GM12878 (cell line): ENCODE measurements around the gene GSS. TPM values are rescaled to one million over a fixed set of nuclear protein-coding genes. Genes with fewer than 3 reads are reported as not detected.

Source experiments
- ATAC-seq: fragments of 200-7000 bp; cut with Tn5 transposase; 3 replicates; pipeline ENCODE4 v1.9.1; 2020; ENCODE audit warnings: mild to moderate bottlenecking, moderate library complexity
- BruUV-seq: library from RNA; stranded (reverse); fragments of 400-500 nt; replicated peaks from 2 replicates; lab custom pipeline; 2021; lab: Mats Ljungman, UMichigan
- CTCF ChIA-PET: fragments of 300-600 bp; sonication (Branson Sonifier 250); formaldehyde crosslinking; extraction: SDS; loops from one replicate; lab custom pipeline; 2021; ENCODE audit warnings: inconsistent platforms; lab: Yijun Ruan, JAX
- POLR2A ChIA-PET: fragments of 350-600 bp; formaldehyde crosslinking; extraction: SDS; loops from one replicate; lab custom pipeline; 2021; ENCODE audit warnings: inconsistent platforms; lab: Charles Lee
- RAD21 ChIA-PET: fragments of 300-600 bp; sonication (Branson Sonifier 250); formaldehyde crosslinking; loops from one replicate; lab custom pipeline; 2023; ENCODE audit warnings: antibody characterized with exemption; ENCODE audit not compliant: unreplicated experiment; lab: Charles Lee
- SMC1A ChIA-PET: fragments of 300-600 bp; sonication (Branson Sonifier 250); formaldehyde crosslinking; loops from one replicate; lab custom pipeline; 2023; ENCODE audit not compliant: unreplicated experiment, uncharacterized antibody; lab: Charles Lee
- DNase-seq: peaks from one replicate; pipeline ENCODE4 v3.0.0-alpha.2; 2011; ENCODE audit warnings: low read depth, low spot score
- FAIRE-seq: peaks from 3 replicates; lab custom pipeline; 2011; peaks lifted over from hg19 to GRCh38; lab: Jason Lieb, UNC
- H2AFZ ChIP-seq: 2 replicates; pipeline ENCODE4 v1.6.0; 2011; ENCODE audit warnings: low read depth, low read length, control low read depth; ENCODE audit not compliant: control insufficient read depth
- H3K27ac ChIP-seq: 2 replicates; pipeline ENCODE4 v1.5.1; 2011; ENCODE audit warnings: control low read depth; ENCODE audit not compliant: control insufficient read depth, insufficient read depth
- H3K27me3 ChIP-seq, 2 experiments: replicated peaks in 1 of 2; 2 replicates each; pipeline versions ENCODE4 v1.6.0 to v1.6.1; 2011; ENCODE audit warnings: low read length in 1 of 2; ENCODE audit not compliant: control insufficient read depth in 2 of 2, insufficient read depth in 2 of 2
- H3K36me3 ChIP-seq, 2 experiments: 2 replicates each; pipeline ENCODE4 v1.5.1; 2011; ENCODE audit warnings: low read length in 1 of 2; ENCODE audit not compliant: control insufficient read depth in 2 of 2, insufficient read depth in 2 of 2
- H3K4me1 ChIP-seq: 2 replicates; pipeline ENCODE4 v1.6.1; 2011; ENCODE audit warnings: mild to moderate bottlenecking, low read length, moderate library complexity, mixed read lengths; ENCODE audit not compliant: control insufficient read depth, insufficient read depth
- H3K4me2 ChIP-seq: 2 replicates; pipeline ENCODE4 v1.6.0; 2011; ENCODE audit warnings: control low read depth; ENCODE audit not compliant: control insufficient read depth, insufficient read depth
- H3K4me3 ChIP-seq: fragments of 200-600 bp; sonication (generic); 2 replicates; pipeline ENCODE4 v1.5.1; 2016
- H3K79me2 ChIP-seq: 2 replicates; pipeline ENCODE4 v1.6.0; 2011; ENCODE audit warnings: low read length; ENCODE audit not compliant: control insufficient read depth, insufficient read depth
- H3K9ac ChIP-seq: 2 replicates; pipeline ENCODE4 v1.8.0; 2011; ENCODE audit warnings: low read length, control low read depth, mixed read lengths; ENCODE audit not compliant: control insufficient read depth, insufficient read depth
- H3K9me3 ChIP-seq: replicated peaks from 3 replicates; pipeline ENCODE4 v1.5.1; 2011; ENCODE audit warnings: mild to moderate bottlenecking, low read length; ENCODE audit not compliant: control insufficient read depth, insufficient read depth
- H4K20me1 ChIP-seq: 2 replicates; pipeline ENCODE4 v1.6.0; 2011; ENCODE audit not compliant: control insufficient read depth, insufficient read depth
- FOXK2 ChIP-seq: fragments of 450-650 bp; IDR thresholded peaks from 2 replicates; pipeline ENCODE4 v1.6.1; 2017; ENCODE audit warnings: mild to moderate bottlenecking, moderate library complexity
- FOXM1 ChIP-seq: IDR thresholded peaks from 2 replicates; pipeline ENCODE4 v1.6.1; 2012; ENCODE audit warnings: low read depth, mild to moderate bottlenecking, inconsistent platforms, low read length, moderate library complexity
- HDGF ChIP-seq: fragments of 450-650 bp; IDR thresholded peaks from 2 replicates; pipeline ENCODE4 v1.6.1; 2016; ENCODE audit warnings: antibody characterized with exemption
- JUNB ChIP-seq: IDR thresholded peaks from 2 replicates; pipeline ENCODE4 v1.6.1; 2016; ENCODE audit warnings: antibody characterized with exemption, mild to moderate bottlenecking
- MEF2A ChIP-seq: IDR thresholded peaks from 2 replicates; pipeline ENCODE4 v1.6.1; 2011; ENCODE audit warnings: low read depth, mild to moderate bottlenecking, low read length, moderate library complexity; ENCODE audit not compliant: insufficient read depth
- PKNOX1 ChIP-seq: fragments of 450-650 bp; IDR thresholded peaks from 2 replicates; pipeline ENCODE4 v1.6.1; 2016; ENCODE audit warnings: mild to moderate bottlenecking
- RAD21 ChIP-seq: IDR thresholded peaks from 2 replicates; pipeline ENCODE4 v1.6.1; 2011; ENCODE audit warnings: mild to moderate bottlenecking, low read depth, low read length, moderate library complexity; ENCODE audit not compliant: insufficient read depth
- RAD51 ChIP-seq: fragments of 450-650 bp; IDR thresholded peaks from 2 replicates; pipeline ENCODE4 v1.6.1; 2016; ENCODE audit warnings: moderate library complexity, mild to moderate bottlenecking, inconsistent platforms
- SMARCA5 ChIP-seq: fragments of 450-650 bp; IDR thresholded peaks from 2 replicates; pipeline ENCODE4 v1.6.1; 2017; ENCODE audit warnings: mild to moderate bottlenecking
- SRF ChIP-seq, 2 experiments: IDR thresholded peaks; 2 replicates each; pipeline ENCODE4 v1.6.1; 2011; ENCODE audit warnings: low read depth in 2 of 2, low read length in 2 of 2, mild to moderate bottlenecking in 1 of 2, moderate library complexity in 1 of 2
- TBL1XR1 ChIP-seq: IDR thresholded peaks from 2 replicates; pipeline ENCODE4 v1.6.1; 2012; ENCODE audit warnings: low read depth, low read length, improper control_type of control experiment
- WGBS: methylation state at CpG from one replicate; pipeline ENCODE4 v1.1.6; 2016; ENCODE audit warnings: low lambda C conversion rate; ENCODE audit not compliant: insufficient replicate concordance, insufficient coverage; ENCODE audit errors: missing lambda C conversion rate; 5-methylcytosine and 5-hydroxymethylcytosine counted together
- in situ Hi-C: fragments of 300-500 bp; cut with MboI; formaldehyde crosslinking; loops from 9 replicates; pipeline ENCODE4 v1.14.3; 2018; ENCODE audit warnings: mixed read lengths
- intact Hi-C: fragments of 100-400 bp; cut with micrococcal nuclease; formaldehyde crosslinking; loops from one replicate; pipeline ENCODE4 v1.14.2; 2022; ENCODE audit not compliant: unreplicated experiment
- polyA plus RNA-seq, 11 experiments: library from polyadenylated mRNA; depleted of rRNA in 4 of 11; unstranded in 6 of 11; stranded (reverse) in 5 of 11; fragments of >200 nt; fragmentation: Nextera tagmentation in 4 of 11; fragmentation: Illumina TruSeq in 1 of 11; extraction: Ambion mirVana in 4 of 11; extraction: Trizol in 1 of 11; gene quantifications; 1 replicate in 1 of 11; 2 replicates in 10 of 11; pipeline versions ENCODE4 v1.2.1 to v1.2.3, GENCODE V29; 2011 to 2016; ENCODE audit warnings: inconsistent platforms in 2 of 11, missing spikeins in 2 of 11, low read depth in 1 of 11
- total RNA-seq, 4 experiments: library from RNA; depleted of rRNA in 3 of 4; stranded (reverse); fragments of >200 nt in 3 of 4; fragmentation: Illumina TruSeq in 1 of 4; extraction: Trizol in 1 of 4; gene quantifications; 2 replicates each; pipeline versions ENCODE4 v1.2.1 to v1.2.3, GENCODE V29; 2013 to 2021
- TF ChIP-seq, protein P1 (sequence below): IDR thresholded peaks from 2 replicates; pipeline ENCODE4 v1.6.1; 2011; ENCODE audit warnings: low read depth, low read length, improper control_type of control experiment, borderline replicate concordance
- TF ChIP-seq, protein P2 (sequence below): fragments of 450-650 bp; formaldehyde crosslinking; IDR thresholded peaks from 2 replicates; pipeline ENCODE4 v1.4.0; 2020; ENCODE audit warnings: mild to moderate bottlenecking, moderate library complexity
- TF ChIP-seq, protein P3 (sequence below): IDR thresholded peaks from 2 replicates; pipeline ENCODE4 v1.6.1; 2012; ENCODE audit warnings: improper control_type of control experiment, low read depth, low read length; ENCODE audit not compliant: insufficient replicate concordance

The GSS gene
- total and polyA plus RNA-seq, 10 of the 15 experiments (the other 5 are each of a cell fraction or from before 2014, with no cell fraction given): 12.7 to 120 (median 67.4) TPM

DNA sequence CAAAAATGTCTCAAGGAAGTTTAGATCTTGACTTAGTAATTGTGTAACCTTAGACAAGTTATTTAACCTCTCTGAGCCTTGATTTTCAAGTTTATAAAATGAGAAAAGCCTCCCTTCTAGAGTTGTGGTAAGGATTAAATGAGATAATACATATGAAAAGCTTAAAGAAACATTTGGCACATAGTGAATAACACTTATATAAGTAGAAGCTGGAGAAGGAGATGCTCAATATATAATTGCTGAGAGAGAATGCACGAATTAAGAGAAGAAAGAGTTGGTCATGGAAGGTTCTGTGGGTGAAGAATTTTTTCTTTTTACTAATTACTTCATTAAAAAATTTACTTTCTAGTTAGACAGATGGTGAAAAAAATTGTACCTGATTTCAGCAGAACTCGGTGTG lies 73.9 kb downstream of the GSS start:
- H3K79me2 ChIP-seq: no peaks in the 10 kb centered on the region
- H3K9ac ChIP-seq: no peak overlapping the region
- H4K20me1 ChIP-seq: no peaks in the 10 kb centered on the region
- no peak overlapping the region for H3K4me3 ChIP-seq
- intact Hi-C loops (no loop called here), in situ Hi-C loops (no loop called here)
- no peaks in the 10 kb centered on the region for H3K9me3 ChIP-seq
- RAD21 ChIA-PET: no interaction called here
- POLR2A ChIA-PET: interaction anchor here (1.2 kb wide), 1 partner anchor 19 kb away, joined by 3 read pairs; no protein-coding TSS in a partner anchor
- H3K27me3 ChIP-seq: no peaks in the 10 kb centered on the region; a peak in 1 of 4 replicates
- CTCF ChIA-PET: no interaction called here
- peaks cover 10% of the 10 kb centered on the region; the same call in 1 of the 2 replicates for H3K4me1 ChIP-seq
- no peaks in the 10 kb centered on the region for H3K36me3 ChIP-seq
- FAIRE-seq (no peak), DNase-seq (no peak), ATAC-seq (no peak)
- no TSS peak for BruUV-seq
- H2AFZ ChIP-seq: no peak overlapping the region
- no peak overlapping the region for H3K27ac ChIP-seq
- 10% methylated on average over 2 of the region's 2 CpGs for WGBS
- SMC1A ChIA-PET: interaction anchor here (0.9 kb wide), 1 partner anchor 22 kb away, joined by 3 read pairs; no protein-coding TSS in a partner anchor
- no peak overlapping the region for H3K4me2 ChIP-seq
- TF ChIP-seq HDGF: no peak
- no peak for TF ChIP-seq RAD21
- no peak for TF ChIP-seq SRF (IDR thresholded peaks at IDR 0.05; ENCODE audit: low read depth in 2 of 2, low read length in 2 of 2)
- TF ChIP-seq JUNB: no peak
- TF ChIP-seq RAD51: no peak
- TF ChIP-seq SMARCA5: no peak
- TF ChIP-seq PKNOX1: no peak
- TF ChIP-seq, protein P1, sequence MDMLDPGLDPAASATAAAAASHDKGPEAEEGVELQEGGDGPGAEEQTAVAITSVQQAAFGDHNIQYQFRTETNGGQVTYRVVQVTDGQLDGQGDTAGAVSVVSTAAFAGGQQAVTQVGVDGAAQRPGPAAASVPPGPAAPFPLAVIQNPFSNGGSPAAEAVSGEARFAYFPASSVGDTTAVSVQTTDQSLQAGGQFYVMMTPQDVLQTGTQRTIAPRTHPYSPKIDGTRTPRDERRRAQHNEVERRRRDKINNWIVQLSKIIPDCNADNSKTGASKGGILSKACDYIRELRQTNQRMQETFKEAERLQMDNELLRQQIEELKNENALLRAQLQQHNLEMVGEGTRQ: no peak
- TF ChIP-seq MEF2A: no peak
- TF ChIP-seq, protein P2, sequence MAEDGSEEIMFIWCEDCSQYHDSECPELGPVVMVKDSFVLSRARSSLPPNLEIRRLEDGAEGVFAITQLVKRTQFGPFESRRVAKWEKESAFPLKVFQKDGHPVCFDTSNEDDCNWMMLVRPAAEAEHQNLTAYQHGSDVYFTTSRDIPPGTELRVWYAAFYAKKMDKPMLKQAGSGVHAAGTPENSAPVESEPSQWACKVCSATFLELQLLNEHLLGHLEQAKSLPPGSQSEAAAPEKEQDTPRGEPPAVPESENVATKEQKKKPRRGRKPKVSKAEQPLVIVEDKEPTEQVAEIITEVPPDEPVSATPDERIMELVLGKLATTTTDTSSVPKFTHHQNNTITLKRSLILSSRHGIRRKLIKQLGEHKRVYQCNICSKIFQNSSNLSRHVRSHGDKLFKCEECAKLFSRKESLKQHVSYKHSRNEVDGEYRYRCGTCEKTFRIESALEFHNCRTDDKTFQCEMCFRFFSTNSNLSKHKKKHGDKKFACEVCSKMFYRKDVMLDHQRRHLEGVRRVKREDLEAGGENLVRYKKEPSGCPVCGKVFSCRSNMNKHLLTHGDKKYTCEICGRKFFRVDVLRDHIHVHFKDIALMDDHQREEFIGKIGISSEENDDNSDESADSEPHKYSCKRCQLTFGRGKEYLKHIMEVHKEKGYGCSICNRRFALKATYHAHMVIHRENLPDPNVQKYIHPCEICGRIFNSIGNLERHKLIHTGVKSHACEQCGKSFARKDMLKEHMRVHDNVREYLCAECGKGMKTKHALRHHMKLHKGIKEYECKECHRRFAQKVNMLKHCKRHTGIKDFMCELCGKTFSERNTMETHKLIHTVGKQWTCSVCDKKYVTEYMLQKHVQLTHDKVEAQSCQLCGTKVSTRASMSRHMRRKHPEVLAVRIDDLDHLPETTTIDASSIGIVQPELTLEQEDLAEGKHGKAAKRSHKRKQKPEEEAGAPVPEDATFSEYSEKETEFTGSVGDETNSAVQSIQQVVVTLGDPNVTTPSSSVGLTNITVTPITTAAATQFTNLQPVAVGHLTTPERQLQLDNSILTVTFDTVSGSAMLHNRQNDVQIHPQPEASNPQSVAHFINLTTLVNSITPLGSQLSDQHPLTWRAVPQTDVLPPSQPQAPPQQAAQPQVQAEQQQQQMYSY (CRISPR knock-in tag): no peak
- TF ChIP-seq FOXK2: no peak
- TF ChIP-seq, protein P3, sequence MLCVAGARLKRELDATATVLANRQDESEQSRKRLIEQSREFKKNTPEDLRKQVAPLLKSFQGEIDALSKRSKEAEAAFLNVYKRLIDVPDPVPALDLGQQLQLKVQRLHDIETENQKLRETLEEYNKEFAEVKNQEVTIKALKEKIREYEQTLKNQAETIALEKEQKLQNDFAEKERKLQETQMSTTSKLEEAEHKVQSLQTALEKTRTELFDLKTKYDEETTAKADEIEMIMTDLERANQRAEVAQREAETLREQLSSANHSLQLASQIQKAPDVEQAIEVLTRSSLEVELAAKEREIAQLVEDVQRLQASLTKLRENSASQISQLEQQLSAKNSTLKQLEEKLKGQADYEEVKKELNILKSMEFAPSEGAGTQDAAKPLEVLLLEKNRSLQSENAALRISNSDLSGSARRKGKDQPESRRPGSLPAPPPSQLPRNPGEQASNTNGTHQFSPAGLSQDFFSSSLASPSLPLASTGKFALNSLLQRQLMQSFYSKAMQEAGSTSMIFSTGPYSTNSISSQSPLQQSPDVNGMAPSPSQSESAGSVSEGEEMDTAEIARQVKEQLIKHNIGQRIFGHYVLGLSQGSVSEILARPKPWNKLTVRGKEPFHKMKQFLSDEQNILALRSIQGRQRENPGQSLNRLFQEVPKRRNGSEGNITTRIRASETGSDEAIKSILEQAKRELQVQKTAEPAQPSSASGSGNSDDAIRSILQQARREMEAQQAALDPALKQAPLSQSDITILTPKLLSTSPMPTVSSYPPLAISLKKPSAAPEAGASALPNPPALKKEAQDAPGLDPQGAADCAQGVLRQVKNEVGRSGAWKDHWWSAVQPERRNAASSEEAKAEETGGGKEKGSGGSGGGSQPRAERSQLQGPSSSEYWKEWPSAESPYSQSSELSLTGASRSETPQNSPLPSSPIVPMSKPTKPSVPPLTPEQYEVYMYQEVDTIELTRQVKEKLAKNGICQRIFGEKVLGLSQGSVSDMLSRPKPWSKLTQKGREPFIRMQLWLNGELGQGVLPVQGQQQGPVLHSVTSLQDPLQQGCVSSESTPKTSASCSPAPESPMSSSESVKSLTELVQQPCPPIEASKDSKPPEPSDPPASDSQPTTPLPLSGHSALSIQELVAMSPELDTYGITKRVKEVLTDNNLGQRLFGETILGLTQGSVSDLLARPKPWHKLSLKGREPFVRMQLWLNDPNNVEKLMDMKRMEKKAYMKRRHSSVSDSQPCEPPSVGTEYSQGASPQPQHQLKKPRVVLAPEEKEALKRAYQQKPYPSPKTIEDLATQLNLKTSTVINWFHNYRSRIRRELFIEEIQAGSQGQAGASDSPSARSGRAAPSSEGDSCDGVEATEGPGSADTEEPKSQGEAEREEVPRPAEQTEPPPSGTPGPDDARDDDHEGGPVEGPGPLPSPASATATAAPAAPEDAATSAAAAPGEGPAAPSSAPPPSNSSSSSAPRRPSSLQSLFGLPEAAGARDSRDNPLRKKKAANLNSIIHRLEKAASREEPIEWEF: no peak
- no peak for TF ChIP-seq FOXM1
- TF ChIP-seq TBL1XR1: no peak
